ENCODE measurements around the gene INSL3.

INSL3 gene

GRCh38 chr19:17840019-17840418 is 18.7 kb upstream of the INSL3 start:
- H3K27me3 Mint-ChIP-seq, result no peaks in the 10 kb centered on the region
- peak overlapping the region; percentile 42 for H3K27ac Mint-ChIP-seq
- H3K36me3 Mint-ChIP-seq, result peaks cover 61 to 82% of the 10 kb centered on the region in 2 donors
- no peaks in the 10 kb centered on the region for H3K9me3 Mint-ChIP-seq
- no peak overlapping the region for H3K4me3 Mint-ChIP-seq
- H3K4me1 Mint-ChIP-seq, result peaks cover 20 to 23% of the 10 kb centered on the region in 2 donors
- ATAC-seq (replicated peaks), result no peak
- no peak for DNase-seq

GRCh38 chr19:17837972-17838371 is 16.7 kb upstream of the INSL3 start:
- H3K27ac Mint-ChIP-seq, result peak overlapping the region; percentile 38
- H3K9me3 Mint-ChIP-seq, result no peaks in the 10 kb centered on the region
- DNase-seq (no peak), ATAC-seq (replicated peaks) (no peak)
- no peak overlapping the region for H3K4me3 Mint-ChIP-seq
- H3K4me1 Mint-ChIP-seq, result peaks cover 5 to 12% of the 10 kb centered on the region in 2 donors
- peaks cover 55 to 69% of the 10 kb centered on the region in 2 donors for H3K36me3 Mint-ChIP-seq
- no peaks in the 10 kb centered on the region for H3K27me3 Mint-ChIP-seq

GRCh38 chr19:17836530-17836929 is 15.2 kb upstream of the INSL3 start:
- peaks cover 53 to 71% of the 10 kb centered on the region in 2 donors for H3K36me3 Mint-ChIP-seq
- DNase-seq (no peak), ATAC-seq (replicated peaks) (no peak)
- no peak overlapping the region for H3K27ac Mint-ChIP-seq
- H3K9me3 Mint-ChIP-seq, result no peaks in the 10 kb centered on the region
- no peak overlapping the region for H3K4me3 Mint-ChIP-seq
- H3K4me1 Mint-ChIP-seq, result peaks cover 5 to 12% of the 10 kb centered on the region in 2 donors
- H3K27me3 Mint-ChIP-seq, result no peaks in the 10 kb centered on the region

- peaks cover 0 to under 1% of the 10 kb centered on the region in 2 donors for H3K9me3 Mint-ChIP-seq
- H3K4me3 Mint-ChIP-seq, result no peak overlapping the region
- H3K27ac Mint-ChIP-seq, result peak overlapping the region; percentile 56
- DNase-seq (no peak), ATAC-seq (replicated peaks) (no peak)
- H3K27me3 Mint-ChIP-seq, result no peaks in the 10 kb centered on the region
- H3K4me1 Mint-ChIP-seq, result peaks cover 6 to 9% of the 10 kb centered on the region in 2 donors
- peaks cover 53 to 76% of the 10 kb centered on the region in 2 donors for H3K36me3 Mint-ChIP-seq
Measured at GRCh38 chr19:17835182-17836006, 14.1 kb upstream of the INSL3 start.

- peak in 1 of 2 donors; percentile 36 for ATAC-seq (replicated peaks)
- Mint-ChIP-seq H3K9me3 (peaks cover 0 to 2% of the 10 kb centered on the region in 2 donors), H3K4me3 (no peak overlapping the region), H3K27me3 (no peaks in the 10 kb centered on the region), H3K36me3 (peaks cover 55 to 77% of the 10 kb centered on the region in 2 donors), H3K4me1 (peaks cover 9% of the 10 kb centered on the region in 2 donors), H3K27ac (no peak overlapping the region)
- no peak for DNase-seq
Measured at GRCh38 chr19:17834350-17835181, 13.2 kb upstream of the INSL3 start.

GRCh38 chr19:17832443-17833208 is 11.3 kb upstream of the INSL3 start:
- DNase-seq (no peak), ATAC-seq (replicated peaks) (no peak)
- Mint-ChIP-seq H3K4me3 (no peak overlapping the region), H3K4me1 (peaks cover 9 to 13% of the 10 kb centered on the region in 2 donors), H3K9me3 (peaks cover 0 to 2% of the 10 kb centered on the region in 2 donors), H3K27me3 (no peaks in the 10 kb centered on the region), H3K36me3 (peaks cover 54 to 70% of the 10 kb centered on the region in 2 donors), H3K27ac (peak overlapping the region; percentile 31)

- DNase-seq (no peak), ATAC-seq (replicated peaks) (no peak)
- Mint-ChIP-seq H3K4me3 (no peak overlapping the region), H3K4me1 (peaks cover 6 to 10% of the 10 kb centered on the region in 2 donors), H3K27me3 (no peaks in the 10 kb centered on the region), H3K36me3 (peaks cover 57 to 72% of the 10 kb centered on the region in 2 donors), H3K27ac (no peak overlapping the region), H3K9me3 (peaks cover 0 to 2% of the 10 kb centered on the region in 2 donors)
Measured at GRCh38 chr19:17831419-17831888, 10.1 kb upstream of the INSL3 start.

GRCh38 chr19:17830567-17831418 is 9.5 kb upstream of the INSL3 start:
- Mint-ChIP-seq H3K4me3 (peak overlapping the region in 1 of 2 donors; percentile 1), H3K27me3 (no peaks in the 10 kb centered on the region), H3K4me1 (peaks cover 5 to 9% of the 10 kb centered on the region in 2 donors), H3K27ac (no peak overlapping the region), H3K36me3 (peaks cover 53 to 68% of the 10 kb centered on the region in 2 donors), H3K9me3 (peaks cover 0 to 2% of the 10 kb centered on the region in 2 donors)
- DNase-seq (no peak), ATAC-seq (replicated peaks) (peak; percentile 53 to 71)

- H3K9me3 Mint-ChIP-seq, result peaks cover 0 to 2% of the 10 kb centered on the region in 2 donors
- peaks cover 4 to 5% of the 10 kb centered on the region in 2 donors for H3K4me1 Mint-ChIP-seq
- ATAC-seq (replicated peaks) (no peak), DNase-seq (no peak)
- peak overlapping the region; percentile 49 for H3K27ac Mint-ChIP-seq
- H3K4me3 Mint-ChIP-seq, result peak overlapping the region in 1 of 2 donors; percentile 1
- H3K36me3 Mint-ChIP-seq, result peaks cover 54 to 64% of the 10 kb centered on the region in 2 donors
- H3K27me3 Mint-ChIP-seq, result no peaks in the 10 kb centered on the region
Measured at GRCh38 chr19:17829855-17830566, 8.7 kb upstream of the INSL3 start.

GRCh38 chr19:17826508-17827056 is 5.3 kb upstream of the INSL3 start:
- ATAC-seq (replicated peaks) (no peak), DNase-seq (no peak)
- no peak overlapping the region for H3K27ac Mint-ChIP-seq
- H3K4me3 Mint-ChIP-seq, result no peak overlapping the region
- peaks cover 43 to 54% of the 10 kb centered on the region in 2 donors for H3K36me3 Mint-ChIP-seq
- H3K9me3 Mint-ChIP-seq, result peaks cover 0 to 2% of the 10 kb centered on the region in 2 donors
- H3K27me3 Mint-ChIP-seq, result no peaks in the 10 kb centered on the region
- peaks cover 4 to 10% of the 10 kb centered on the region in 2 donors for H3K4me1 Mint-ChIP-seq

- Mint-ChIP-seq H3K36me3 (peaks cover 26 to 32% of the 10 kb centered on the region in 2 donors), H3K9me3 (no peaks in the 10 kb centered on the region), H3K4me3 (no peak overlapping the region), H3K27ac (peak overlapping the region; percentile 59), H3K27me3 (no peaks in the 10 kb centered on the region), H3K4me1 (peaks cover 4 to 6% of the 10 kb centered on the region in 2 donors)
- ATAC-seq (replicated peaks) (peak; percentile 22 to 28), DNase-seq (no peak)
Measured at GRCh38 chr19:17824339-17824738, 3.0 kb upstream of the INSL3 start.

- Mint-ChIP-seq H3K4me1 (no peaks in the 10 kb centered on the region), H3K27ac (no peak overlapping the region), H3K36me3 (peaks cover 3 to 4% of the 10 kb centered on the region in 2 donors), H3K27me3 (no peaks in the 10 kb centered on the region), H3K4me3 (no peak overlapping the region), H3K9me3 (no peaks in the 10 kb centered on the region)
- DNase-seq, result no peak
- no peak for ATAC-seq (replicated peaks)
Measured at GRCh38 chr19:17817668-17818363, 3.5 kb downstream of the INSL3 start.
